Endothelial cell of umbilical vein (primary cell): ENCODE results near the gene FKBP6. TPM values are rescaled to one million over a fixed set of nuclear protein-coding genes. Genes with fewer than 3 reads are reported as not detected.

Experiments
- BruUV-seq: library from RNA; stranded (reverse); fragments of 400-500 nt; replicated peaks from 2 replicates; lab custom pipeline; 2021; lab: Mats Ljungman, UMichigan
- CTCF ChIA-PET: fragments of 300-600, 350-600 bp; sonication (Branson Sonifier 250); formaldehyde crosslinking; loops from one replicate; lab custom pipeline; 2021; ENCODE audit warnings: antibody characterized with exemption, inconsistent platforms; lab: Charles Lee
- POLR2A ChIA-PET: fragments of 300-600, 350-600 bp; sonication (Branson Sonifier 250); formaldehyde crosslinking; loops from one replicate; lab custom pipeline; 2021; ENCODE audit warnings: antibody characterized with exemption, inconsistent platforms; lab: Charles Lee
- DNase-seq: peaks from one replicate; pipeline ENCODE4 v3.0.0-alpha.2; 2011; ENCODE audit warnings: low read depth, low spot score
- FAIRE-seq: peaks from 2 replicates; lab custom pipeline; 2011; peaks lifted over from hg19 to GRCh38; lab: Jason Lieb, UNC
- H2AFZ ChIP-seq: 2 replicates; pipeline ENCODE4 v1.6.0; 2012; ENCODE audit warnings: low read depth, low read length, control low read depth, inconsistent platforms
- H3K27ac ChIP-seq: 2 replicates; pipeline ENCODE4 v1.5.1; 2011; ENCODE audit warnings: low read depth, mild to moderate bottlenecking, control low read depth, low read length, moderate library complexity; ENCODE audit not compliant: insufficient read depth
- H3K27me3 ChIP-seq, 2 experiments: 2 replicates each; pipeline versions ENCODE4 v1.6.0 to v1.6.1; 2011; ENCODE audit warnings: low read length in 2 of 2, mixed read lengths in 1 of 2; ENCODE audit not compliant: control insufficient read depth in 2 of 2, insufficient read depth in 2 of 2
- H3K36me3 ChIP-seq, 2 experiments: 2 replicates in 1 of 2; 3 replicates in 1 of 2; pipeline ENCODE4 v1.5.1; 2011; ENCODE audit warnings: low read length in 2 of 2, mild to moderate bottlenecking in 1 of 2, moderate library complexity in 1 of 2; ENCODE audit not compliant: control insufficient read depth in 2 of 2, insufficient read depth in 2 of 2; ENCODE audit errors: extremely low read depth in 1 of 2
- H3K4me1 ChIP-seq: 3 replicates; pipeline ENCODE4 v1.5.1; 2011; ENCODE audit warnings: mild to moderate bottlenecking, low read length; ENCODE audit not compliant: control insufficient read depth, insufficient read depth; ENCODE audit errors: extremely low read depth
- H3K4me2 ChIP-seq: 2 replicates; pipeline ENCODE4 v1.6.1; 2011; ENCODE audit warnings: low read length, control low read depth, mixed read lengths; ENCODE audit not compliant: insufficient read depth
- H3K4me3 ChIP-seq, 3 experiments: fragments of 200-600 bp in 1 of 3; sonication (generic), shearing (Covaris generic) in 1 of 3; replicated peaks in 1 of 3; 2 replicates each; pipeline ENCODE4 v1.5.1; 2011 to 2016; ENCODE audit warnings: control low read depth in 3 of 3, low read length in 3 of 3, mild to moderate bottlenecking in 2 of 3, inconsistent platforms in 1 of 3, low read depth in 1 of 3, moderate library complexity in 1 of 3; ENCODE audit not compliant: insufficient read depth in 1 of 3
- H3K79me2 ChIP-seq: 2 replicates; pipeline ENCODE4 v1.6.0; 2012; ENCODE audit warnings: low read length, inconsistent platforms; ENCODE audit not compliant: control insufficient read depth, insufficient read depth
- H3K9ac ChIP-seq: replicated peaks from 2 replicates; pipeline ENCODE3; 2011; ENCODE audit warnings: low read length, control low read depth; ENCODE audit not compliant: insufficient read depth; ENCODE audit errors: extremely low read depth
- H3K9me1 ChIP-seq: replicated peaks from 3 replicates; pipeline ENCODE4 v1.6.0; 2011; ENCODE audit warnings: mild to moderate bottlenecking, low read length; ENCODE audit not compliant: control insufficient read depth, insufficient read depth; ENCODE audit errors: extremely low read depth
- H3K9me3 ChIP-seq: replicated peaks from 2 replicates; pipeline ENCODE4 v1.5.1; 2012; ENCODE audit warnings: low read length, inconsistent platforms; ENCODE audit not compliant: control insufficient read depth, insufficient read depth
- H4K20me1 ChIP-seq: replicated peaks from 2 replicates; pipeline ENCODE3; 2011; ENCODE audit warnings: mild to moderate bottlenecking, low read length; ENCODE audit not compliant: control insufficient read depth, insufficient read depth; ENCODE audit errors: extremely low read depth
- EZH2 ChIP-seq: IDR thresholded peaks from 2 replicates; pipeline ENCODE4 v1.6.1; 2012; ENCODE audit warnings: borderline replicate concordance, low read depth, mild to moderate bottlenecking, moderate library complexity, low read length, inconsistent platforms; ENCODE audit not compliant: severe bottlenecking
- FOS ChIP-seq: IDR thresholded peaks from 2 replicates; pipeline ENCODE4 v1.6.1; 2011; ENCODE audit warnings: mild to moderate bottlenecking, low read length, moderate library complexity, borderline replicate concordance; ENCODE audit not compliant: insufficient read depth
- GATA2 ChIP-seq: IDR thresholded peaks from 2 replicates; pipeline ENCODE4 v1.7.0; 2011; ENCODE audit warnings: low read depth, mild to moderate bottlenecking, moderate library complexity, mixed read lengths, low read length; ENCODE audit not compliant: insufficient read length, insufficient read depth
- MAX ChIP-seq: IDR thresholded peaks from 2 replicates; pipeline ENCODE4 v1.6.1; 2011; ENCODE audit not compliant: insufficient read depth, insufficient read length
- MYC ChIP-seq: IDR thresholded peaks from one replicate; pipeline ENCODE4 v1.6.1; 2011; ENCODE audit warnings: mild to moderate bottlenecking, low read depth, low read length
- POLR2A ChIP-seq: IDR thresholded peaks from 2 replicates; pipeline ENCODE4 v1.6.1; 2012; ENCODE audit warnings: low read depth, mild to moderate bottlenecking, control low read depth, low read length
- POLR2AphosphoS5 ChIP-seq: IDR thresholded peaks from 2 replicates; pipeline ENCODE4 v1.6.1; 2012; ENCODE audit warnings: low read depth, mild to moderate bottlenecking, control low read depth, low read length, moderate library complexity; ENCODE audit not compliant: insufficient read depth
- dilution Hi-C: fragments of 300-500 bp; cut with MboI; formaldehyde crosslinking; loops from one replicate; pipeline ENCODE4 v1.15.0; 2019; ENCODE audit warnings: low sequenced_read_pairs; ENCODE audit not compliant: extremely low pct_ligation_motif_present
- intact Hi-C: fragments of 100-400 bp; cut with micrococcal nuclease; formaldehyde crosslinking; loops from one replicate; pipeline ENCODE4 v1.10.0; 2022
- polyA plus RNA-seq, 4 experiments: library from polyadenylated mRNA; depleted of rRNA in 3 of 4; stranded (reverse) in 3 of 4; unstranded in 1 of 4; fragments of >200 nt; gene quantifications; 2 replicates each; pipeline versions ENCODE4 v1.2.1 to v1.2.3, GENCODE V29; 2011 to 2012; ENCODE audit warnings: missing spikeins in 1 of 4
- total RNA-seq: library from RNA; stranded (reverse); gene quantifications from 2 replicates; pipeline ENCODE4 v1.2.3, GENCODE V29; 2021
- TF ChIP-seq, protein P1 (sequence below), 2 donors: IDR thresholded peaks; 1 replicate in 1 of 2; 2 replicates in 1 of 2; pipeline ENCODE4 v1.5.1; 2011; ENCODE audit warnings: low read length in 2 of 2, mild to moderate bottlenecking in 2 of 2, moderate library complexity in 2 of 2, control low read depth in 1 of 2, inconsistent platforms in 1 of 2, low read depth in 1 of 2; ENCODE audit not compliant: insufficient read depth in 1 of 2; ENCODE audit errors: extremely low read depth in 1 of 2

The FKBP6 gene
- total and polyA plus RNA-seq, 2 donors (not counting 3 experiments of a cell fraction or from before 2014, with no cell fraction given) = 0.04 TPM; not detected in 1

GRCh38 chr7:73343671-73344380, 15.9 kb downstream of the FKBP6 start:
- FAIRE-seq (no peak), DNase-seq (no peak)
- peaks cover 2 to 4% of the 10 kb centered on the region in 2 experiments for H3K27me3 ChIP-seq
- intact Hi-C loops (loop anchor here (5.0 kb wide), 1 partner anchor 108 kb away; no protein-coding TSS in a partner anchor), dilution Hi-C loops (no loop called here)
- no peaks in the 10 kb centered on the region for H4K20me1 ChIP-seq
- no peaks in the 10 kb centered on the region for H3K79me2 ChIP-seq
- no peaks in the 10 kb centered on the region for H3K9me3 ChIP-seq
- H3K9ac ChIP-seq = no peak overlapping the region
- ChIA-PET POLR2A (interaction anchor here (1.8 kb wide), 1 partner anchor 14 kb away, joined by 4 read pairs; no protein-coding TSS in a partner anchor), CTCF (interaction anchor here (0.7 to 5.0 kb wide), 4 partner anchors 95 to 391 kb away, joined by 3 to 71 read pairs (median 4); no protein-coding TSS in a partner anchor)
- no peak overlapping the region for H2AFZ ChIP-seq
- no peaks in the 10 kb centered on the region for H3K4me1 ChIP-seq
- BruUV-seq = no TSS peak
- no peak overlapping the region for H3K4me2 ChIP-seq
- H3K27ac ChIP-seq = no peak overlapping the region
- H3K36me3 ChIP-seq = no peaks in the 10 kb centered on the region
- no peak overlapping the region for H3K4me3 ChIP-seq
- TF ChIP-seq MAX = no peak
- TF ChIP-seq MYC = no peak
- no peak for TF ChIP-seq POLR2A
- TF ChIP-seq, protein P1, sequence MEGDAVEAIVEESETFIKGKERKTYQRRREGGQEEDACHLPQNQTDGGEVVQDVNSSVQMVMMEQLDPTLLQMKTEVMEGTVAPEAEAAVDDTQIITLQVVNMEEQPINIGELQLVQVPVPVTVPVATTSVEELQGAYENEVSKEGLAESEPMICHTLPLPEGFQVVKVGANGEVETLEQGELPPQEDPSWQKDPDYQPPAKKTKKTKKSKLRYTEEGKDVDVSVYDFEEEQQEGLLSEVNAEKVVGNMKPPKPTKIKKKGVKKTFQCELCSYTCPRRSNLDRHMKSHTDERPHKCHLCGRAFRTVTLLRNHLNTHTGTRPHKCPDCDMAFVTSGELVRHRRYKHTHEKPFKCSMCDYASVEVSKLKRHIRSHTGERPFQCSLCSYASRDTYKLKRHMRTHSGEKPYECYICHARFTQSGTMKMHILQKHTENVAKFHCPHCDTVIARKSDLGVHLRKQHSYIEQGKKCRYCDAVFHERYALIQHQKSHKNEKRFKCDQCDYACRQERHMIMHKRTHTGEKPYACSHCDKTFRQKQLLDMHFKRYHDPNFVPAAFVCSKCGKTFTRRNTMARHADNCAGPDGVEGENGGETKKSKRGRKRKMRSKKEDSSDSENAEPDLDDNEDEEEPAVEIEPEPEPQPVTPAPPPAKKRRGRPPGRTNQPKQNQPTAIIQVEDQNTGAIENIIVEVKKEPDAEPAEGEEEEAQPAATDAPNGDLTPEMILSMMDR (IDR thresholded peaks at IDR 0.05; ENCODE audit: extremely low read depth in 1 of 2, insufficient read depth in 1 of 2, low read depth in 1 of 2, low read length in 2 of 2) = no peak
- no peak for TF ChIP-seq GATA2
- TF ChIP-seq POLR2AphosphoS5 = no peak
- TF ChIP-seq EZH2 = no peak
- TF ChIP-seq FOS = no peak
- H3K9me1 ChIP-seq = no peaks in the 10 kb centered on the region
